Large intestine (tissue), 3 donors: ENCODE measurements around the gene SLC35G2. TPM values are rescaled to one million over a fixed set of nuclear protein-coding genes. Genes with fewer than 3 reads are reported as not detected.

Experiments used
- DNase-seq, 2 donors: peaks; one replicate each; pipeline versions ENCODE4 v3.0.0 to v3.0.0-alpha.2; 2013
- H3K27ac ChIP-seq: one replicate; pipeline ENCODE4 v1.5.1; 2013; ENCODE audit warnings: low read length
- H3K27me3 ChIP-seq: 2 replicates; pipeline ENCODE4 v1.6.1; 2013; ENCODE audit warnings: low read length; ENCODE audit not compliant: control insufficient read depth, insufficient read depth
- H3K36me3 ChIP-seq: 2 replicates; pipeline ENCODE4 v1.6.1; 2013; ENCODE audit warnings: low read length; ENCODE audit not compliant: control insufficient read depth, insufficient read depth
- H3K4me1 ChIP-seq: one replicate; pipeline ENCODE4 v1.6.1; 2013; ENCODE audit warnings: low read length; ENCODE audit not compliant: control insufficient read depth, insufficient read depth
- H3K4me3 ChIP-seq: one replicate; pipeline ENCODE4 v1.5.1; 2013; ENCODE audit warnings: low read length
- H3K9me3 ChIP-seq: one replicate; pipeline ENCODE4 v1.6.1; 2013; ENCODE audit warnings: mild to moderate bottlenecking, low read depth, low read length, moderate library complexity; ENCODE audit not compliant: control insufficient read depth
- WGBS: methylation state at CpG from one replicate; pipeline ENCODE4 v1.1.5; 2013; ENCODE audit warnings: low lambda C conversion rate; ENCODE audit not compliant: insufficient coverage; 5-methylcytosine and 5-hydroxymethylcytosine counted together
- polyA plus RNA-seq: library from polyadenylated mRNA; unstranded; fragments of 120-200 nt; gene quantifications from one replicate; pipeline ENCODE4 v1.2.1, GENCODE V29; 2013

The SLC35G2 gene
- polyA plus RNA-seq, 1 donor = 3.4 TPM

GRCh38 chr3:136831461-136831860, 12.5 kb downstream of the SLC35G2 start:
- 75% methylated on average over 1 of the region's 1 CpG for WGBS

GRCh38 chr3:136835089-136835812, 16.3 kb downstream of the SLC35G2 start:
- Histone ChIP-seq H3K27ac (no peak overlapping the region), H3K4me3 (no peak overlapping the region), H3K9me3 (no peaks in the 10 kb centered on the region), H3K4me1 (no peaks in the 10 kb centered on the region), H3K27me3 (no peaks in the 10 kb centered on the region), H3K36me3 (no peaks in the 10 kb centered on the region)
- no peak for DNase-seq
- WGBS = 100% methylated on average over 1 of the region's 1 CpG

More at GRCh38 chr3:136831461-136831860, 12.5 kb downstream of the SLC35G2 start:
- Histone ChIP-seq H3K4me1 (no peaks in the 10 kb centered on the region), H3K36me3 (no peaks in the 10 kb centered on the region), H3K27me3 (no peaks in the 10 kb centered on the region), H3K9me3 (no peaks in the 10 kb centered on the region), H3K27ac (no peak overlapping the region), H3K4me3 (no peak overlapping the region)
- no peak for DNase-seq

GRCh38 chr3:136835813-136836510, 17.0 kb downstream of the SLC35G2 start:
- Histone ChIP-seq H3K36me3 (no peaks in the 10 kb centered on the region), H3K4me1 (no peaks in the 10 kb centered on the region), H3K27me3 (no peaks in the 10 kb centered on the region), H3K9me3 (no peaks in the 10 kb centered on the region), H3K27ac (no peak overlapping the region), H3K4me3 (no peak overlapping the region)
- 56% methylated on average over 1 of the region's 3 CpGs for WGBS
- DNase-seq = no peak

DNA sequence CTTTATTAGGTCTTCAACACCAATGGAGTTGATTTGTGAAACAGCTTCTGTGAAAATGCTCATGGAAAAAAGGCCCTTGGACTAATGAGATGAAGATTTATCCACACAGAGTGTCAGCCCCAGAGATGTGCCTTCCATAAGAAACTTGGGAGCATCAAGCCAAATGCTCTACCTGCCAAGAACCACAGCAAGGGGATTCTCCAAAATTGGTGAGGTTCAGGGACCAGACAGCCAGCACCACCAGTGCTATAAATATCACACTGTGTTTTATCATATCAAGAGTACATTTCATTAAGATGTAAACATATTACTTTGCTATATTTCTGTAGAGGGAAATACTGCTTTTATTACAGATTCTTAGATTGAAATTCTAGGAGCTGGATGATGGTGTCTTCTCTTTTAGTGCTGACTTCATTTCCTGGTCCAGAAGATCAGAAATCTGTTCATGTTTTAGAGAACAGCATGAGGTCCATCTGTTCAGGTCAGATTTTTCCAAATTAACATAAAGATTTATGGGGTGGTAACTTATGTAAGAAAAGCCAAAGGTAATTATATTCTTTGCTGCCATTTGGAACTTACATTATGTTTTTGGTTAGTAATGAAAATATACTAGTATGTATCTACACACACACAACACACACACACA, 17.7 kb downstream of the SLC35G2 start:
- Histone ChIP-seq H3K4me1 (no peaks in the 10 kb centered on the region), H3K36me3 (no peaks in the 10 kb centered on the region), H3K4me3 (no peak overlapping the region), H3K27ac (no peak overlapping the region), H3K27me3 (no peaks in the 10 kb centered on the region), H3K9me3 (no peaks in the 10 kb centered on the region)
- DNase-seq = no peak

DNA sequence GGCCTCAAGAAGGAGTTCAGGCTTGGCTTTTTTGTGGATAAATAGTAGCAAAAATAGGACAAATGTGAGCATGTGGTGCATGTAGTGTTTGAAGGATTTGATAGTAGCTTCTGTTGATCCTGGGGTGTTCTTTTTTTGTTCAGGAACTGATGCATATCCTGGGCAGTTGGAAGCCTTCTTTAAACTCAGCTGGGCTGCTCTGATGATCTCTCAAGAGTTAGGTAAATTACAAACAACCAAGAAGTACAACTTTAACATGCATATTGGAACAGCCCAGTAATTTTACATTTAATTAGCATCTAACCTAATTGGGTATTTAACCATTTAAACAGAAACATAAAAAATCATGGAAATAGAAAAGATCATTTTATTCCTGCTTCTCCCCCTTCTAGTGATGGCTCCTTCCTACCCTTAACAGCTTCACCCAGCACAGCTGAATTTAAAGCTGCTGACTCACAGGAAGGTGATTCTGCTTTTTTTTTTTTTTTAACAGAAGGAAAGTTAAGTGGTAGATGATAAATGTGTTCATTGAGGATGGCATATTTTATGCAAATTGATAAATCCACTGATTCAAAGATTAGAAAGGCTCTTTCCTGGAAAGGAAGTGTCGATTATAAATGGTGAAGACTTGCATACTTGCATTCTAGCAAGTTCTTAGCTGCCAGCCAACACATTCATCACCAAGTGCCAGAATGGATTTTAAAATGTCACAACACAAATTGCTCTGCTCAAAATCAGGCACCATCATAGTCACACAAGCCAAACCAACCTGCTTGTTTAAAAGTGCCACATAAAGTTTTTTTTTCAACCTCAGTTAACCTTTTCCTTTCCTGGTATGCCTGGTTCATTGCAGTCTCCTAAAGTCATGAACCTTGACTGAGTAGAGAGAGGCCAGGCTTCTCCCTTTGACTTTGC, 20.0 kb downstream of the SLC35G2 start:
- Histone ChIP-seq H3K27ac (no peak overlapping the region), H3K27me3 (no peaks in the 10 kb centered on the region), H3K4me3 (no peak overlapping the region), H3K36me3 (peaks cover 5% of the 10 kb centered on the region), H3K9me3 (no peaks in the 10 kb centered on the region), H3K4me1 (no peaks in the 10 kb centered on the region)
- DNase-seq = no peak
- WGBS = no CpG with 5 or more reads among the region's 1 CpG

GRCh38 chr3:136839556-136839931, 20.6 kb downstream of the SLC35G2 start:
- Histone ChIP-seq H3K27me3 (no peaks in the 10 kb centered on the region), H3K9me3 (no peaks in the 10 kb centered on the region), H3K4me3 (no peak overlapping the region), H3K36me3 (peaks cover 5% of the 10 kb centered on the region), H3K4me1 (no peaks in the 10 kb centered on the region), H3K27ac (no peak overlapping the region)
- no peak for DNase-seq

DNA sequence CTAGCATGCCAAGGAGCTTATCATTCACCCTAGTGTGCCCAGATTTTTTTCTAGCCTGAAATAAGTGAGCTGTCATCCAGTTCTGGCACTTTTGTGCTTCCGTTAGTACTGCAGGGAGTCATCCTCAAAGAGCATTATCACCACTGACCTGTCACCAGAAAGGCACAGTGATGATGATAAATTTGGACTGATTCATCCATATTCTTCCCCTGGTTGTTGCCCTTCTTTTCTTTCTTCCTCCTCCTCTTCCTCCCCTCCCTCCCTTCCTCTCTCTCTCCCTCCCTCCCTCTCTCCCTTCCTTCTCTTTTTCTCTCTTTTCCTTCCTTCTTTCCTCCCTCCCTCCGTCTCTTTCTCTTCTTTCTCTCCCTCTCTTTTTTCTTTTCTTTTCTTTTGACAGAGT, 21.3 kb downstream of the SLC35G2 start:
- H3K27ac ChIP-seq = no peak overlapping the region
- peaks cover 5% of the 10 kb centered on the region for H3K36me3 ChIP-seq
- H3K9me3 ChIP-seq = no peaks in the 10 kb centered on the region
- WGBS = 100% methylated on average over 1 of the region's 2 CpGs
- DNase-seq = no peak
- H3K27me3 ChIP-seq = no peaks in the 10 kb centered on the region
- no peak overlapping the region for H3K4me3 ChIP-seq
- no peaks in the 10 kb centered on the region for H3K4me1 ChIP-seq

DNA sequence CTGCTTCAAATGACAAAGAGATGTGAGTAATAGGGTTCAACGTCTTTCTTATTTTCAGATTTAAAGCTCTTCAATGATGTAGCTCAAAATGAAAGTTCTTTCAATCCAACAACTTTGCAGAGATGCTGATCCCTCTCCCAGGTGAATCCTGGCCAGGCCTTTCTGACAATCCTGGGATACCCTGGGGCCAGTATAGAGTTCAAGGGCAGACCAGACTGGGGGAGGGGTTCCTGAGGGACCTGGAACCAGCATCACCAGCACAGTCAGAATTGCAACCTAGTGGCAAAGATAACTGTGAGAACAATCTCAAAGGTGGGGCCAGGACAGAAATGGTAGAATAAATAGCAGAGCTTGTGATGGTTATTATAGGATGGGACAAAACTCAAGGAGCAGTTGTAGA, 23.4 kb downstream of the SLC35G2 start:
- DNase-seq = no peak
- Histone ChIP-seq H3K4me3 (no peak overlapping the region), H3K4me1 (no peaks in the 10 kb centered on the region), H3K36me3 (peaks cover 5% of the 10 kb centered on the region), H3K27me3 (no peaks in the 10 kb centered on the region), H3K27ac (no peak overlapping the region), H3K9me3 (no peaks in the 10 kb centered on the region)
- WGBS = no CpG with 5 or more reads among the region's 1 CpG

- DNase-seq = no peak
- Histone ChIP-seq H3K36me3 (peaks cover 5% of the 10 kb centered on the region), H3K4me3 (no peak overlapping the region), H3K27me3 (no peaks in the 10 kb centered on the region), H3K9me3 (no peaks in the 10 kb centered on the region), H3K27ac (no peak overlapping the region), H3K4me1 (no peaks in the 10 kb centered on the region)
- whole genome bisulfite sequencing = no CpG with 5 or more reads among the region's 1 CpG
These were observed 25.8 kb downstream of the SLC35G2 start for GRCh38 chr3:136844724-136845123.

GRCh38 chr3:136852180-136852579, 33.3 kb downstream of the SLC35G2 start:
- 100% methylated on average over 1 of the region's 4 CpGs for WGBS

More at GRCh38 chr3:136852180-136852579, 33.3 kb downstream of the SLC35G2 start:
- Histone ChIP-seq H3K27me3 (no peaks in the 10 kb centered on the region), H3K27ac (no peak overlapping the region), H3K9me3 (no peaks in the 10 kb centered on the region), H3K36me3 (no peaks in the 10 kb centered on the region), H3K4me3 (no peak overlapping the region), H3K4me1 (no peaks in the 10 kb centered on the region)
- DNase-seq = no peak
